HG03135 (cell line): ENCODE data around the gene GRK6.

ENCODE experiments used
- ATAC-seq: cut with Tn5 transposase; IDR thresholded peaks from one replicate; pipeline ENCODE4 v1.9.1; 2021; ENCODE audit warnings: mild to moderate bottlenecking, moderate library complexity; ENCODE audit not compliant: unreplicated experiment

GRK6 gene

GRCh38 chr5:177425196-177425800, 1.2 kb upstream of the GRK6 start:
- no peak for ATAC-seq

GRCh38 chr5:177425801-177426565, 493 bp upstream of the GRK6 start:
- ATAC-seq: peak; percentile 77

GRCh38 chr5:177427211-177427822, 841 bp downstream of the GRK6 start:
- ATAC-seq: no peak

GRCh38 chr5:177427919-177428573, 1.6 kb downstream of the GRK6 start:
- ATAC-seq: no peak

- no peak for ATAC-seq
These were observed 2.2 kb downstream of the GRK6 start for GRCh38 chr5:177428574-177429217.

- no peak for ATAC-seq
These were observed 3.0 kb downstream of the GRK6 start for GRCh38 chr5:177429248-177430040.

GRCh38 chr5:177430140-177430951, 3.9 kb downstream of the GRK6 start:
- no peak for ATAC-seq

GRCh38 chr5:177430972-177431316, 4.5 kb downstream of the GRK6 start:
- peak; percentile 0 for ATAC-seq

- peak; percentile 44 for ATAC-seq
These were observed 5.1 kb downstream of the GRK6 start for GRCh38 chr5:177431317-177432142.

- ATAC-seq: no peak
These were observed 5.8 kb downstream of the GRK6 start for GRCh38 chr5:177432143-177432838.

GRCh38 chr5:177432839-177433657, 6.6 kb downstream of the GRK6 start:
- ATAC-seq: no peak

GRCh38 chr5:177433658-177434217, 7.3 kb downstream of the GRK6 start:
- ATAC-seq: no peak

- no peak for ATAC-seq
These were observed 8.0 kb downstream of the GRK6 start for GRCh38 chr5:177434437-177434836.

- no peak for ATAC-seq
These were observed 8.7 kb downstream of the GRK6 start for GRCh38 chr5:177434942-177435738.

- no peak for ATAC-seq
These were observed 9.5 kb downstream of the GRK6 start for GRCh38 chr5:177435847-177436536.

- no peak for ATAC-seq
These were observed 11.1 kb downstream of the GRK6 start for GRCh38 chr5:177437623-177438022.
